A673 (cell line): Measurements from ENCODE around the gene KIF26B. TPM values are rescaled to one million over a fixed set of nuclear protein-coding genes. Genes with fewer than 3 reads are reported as not detected.

Experiments used
- BruUV-seq: library from RNA; stranded (reverse); fragments of 400-500 nt; replicated peaks from 2 replicates; lab custom pipeline; 2021; lab: Mats Ljungman, UMichigan
- CTCF ChIA-PET: fragments of 300-600 bp; sonication (Branson Sonifier 250); formaldehyde crosslinking; loops from one replicate; lab custom pipeline; 2022; ENCODE audit warnings: antibody characterized with exemption; lab: Charles Lee
- POLR2A ChIA-PET: fragments of 300-600 bp; sonication (Branson Sonifier 250); formaldehyde crosslinking; loops from one replicate; lab custom pipeline; 2022; ENCODE audit warnings: antibody characterized with exemption; ENCODE audit not compliant: low non-redundant PET; lab: Charles Lee
- DNase-seq: peaks from one replicate; pipeline ENCODE4 v3.0.0-alpha.2; 2015; ENCODE audit warnings: low spot score
- H3K27ac ChIP-seq: fragments of 200-600 bp; sonication (generic); 2 replicates; pipeline ENCODE4 v1.5.1; 2016; ENCODE audit warnings: mixed run types, low read depth, mild to moderate bottlenecking, mixed read lengths, antibody characterized with exemption, low read length; ENCODE audit not compliant: poor library complexity, severe bottlenecking
- H3K27me3 ChIP-seq: fragments of 200-600 bp; sonication (generic); replicated peaks from 2 replicates; pipeline ENCODE4 v1.6.1; 2017; ENCODE audit warnings: mixed run types, low read depth, mild to moderate bottlenecking, mixed read lengths, antibody characterized with exemption, low read length; ENCODE audit not compliant: insufficient read depth, poor library complexity
- H3K36me3 ChIP-seq: fragments of 200-600 bp; sonication (generic); 2 replicates; pipeline ENCODE4 v1.6.1; 2016; ENCODE audit warnings: mixed run types, mild to moderate bottlenecking, mixed read lengths, antibody characterized with exemption, low read length; ENCODE audit not compliant: insufficient read depth, poor library complexity, severe bottlenecking
- H3K4me1 ChIP-seq: fragments of 200-600 bp; sonication (generic); 2 replicates; pipeline ENCODE4 v1.6.1; 2017; ENCODE audit warnings: mixed run types, mild to moderate bottlenecking, mixed read lengths, antibody characterized with exemption, low read length; ENCODE audit not compliant: insufficient read depth, poor library complexity, severe bottlenecking
- H3K4me3 ChIP-seq: fragments of 200-600 bp; sonication (generic); 2 replicates; pipeline ENCODE4 v1.5.1; 2016; ENCODE audit warnings: low read depth, mixed run types, mild to moderate bottlenecking, mixed read lengths, low read length; ENCODE audit not compliant: poor library complexity, severe bottlenecking
- H3K9me3 ChIP-seq: fragments of 200-600 bp; sonication (generic); 2 replicates; pipeline ENCODE4 v1.6.1; 2016; ENCODE audit warnings: mixed run types, low read depth, mild to moderate bottlenecking, mixed read lengths, antibody characterized with exemption, low read length; ENCODE audit not compliant: poor library complexity, severe bottlenecking
- CTCF ChIP-seq: fragments of 300-800, 200-600 bp; sonication (generic); conservative IDR thresholded peaks from 2 replicates; pipeline ENCODE4 v1.5.1; 2017; ENCODE audit warnings: low read depth, mild to moderate bottlenecking, antibody characterized with exemption, low read length, moderate library complexity, mixed read lengths
- EZH2 ChIP-seq: fragments of 200-600 bp; sonication (generic); IDR thresholded peaks from 2 replicates; pipeline ENCODE4 v1.6.1; 2017; ENCODE audit warnings: borderline replicate concordance, low read depth, mild to moderate bottlenecking, mixed read lengths, antibody characterized with exemption, low read length; ENCODE audit not compliant: poor library complexity, severe bottlenecking
- intact Hi-C: fragments of 100-400 bp; cut with micrococcal nuclease; formaldehyde crosslinking; loops from one replicate; pipeline ENCODE4 v1.10.0; 2022; ENCODE audit not compliant: unreplicated experiment
- total RNA-seq: library from RNA; stranded (reverse); gene quantifications from 2 replicates; pipeline ENCODE4 v1.2.3, GENCODE V29; 2021

KIF26B gene
- total RNA-seq, 1 experiment from 2014 or later = not detected

- no TSS peak for BruUV-seq
- H3K9me3 ChIP-seq = no peaks in the 10 kb centered on the region
- no peak overlapping the region for H3K4me3 ChIP-seq
- H3K27me3 ChIP-seq = no peaks in the 10 kb centered on the region
- H3K36me3 ChIP-seq = no peaks in the 10 kb centered on the region
- intact Hi-C loops = no loop called here
- POLR2A ChIA-PET = no interaction called here
- CTCF ChIA-PET = no interaction called here
- no peak for DNase-seq
- TF ChIP-seq EZH2 (no peak), CTCF (no peak)
- H3K27ac ChIP-seq = no peak overlapping the region
- no peaks in the 10 kb centered on the region for H3K4me1 ChIP-seq
These were observed 562.8 kb downstream of the KIF26B start for GRCh38 chr1:245717611-245718010.

- POLR2A ChIA-PET = no interaction called here
- no TSS peak for BruUV-seq
- H3K4me3 ChIP-seq = no peak overlapping the region
- no peak for TF ChIP-seq CTCF
- TF ChIP-seq EZH2 = no peak
- intact Hi-C loops = no loop called here
- H3K4me1 ChIP-seq = no peaks in the 10 kb centered on the region
- no peak overlapping the region for H3K27ac ChIP-seq
- H3K9me3 ChIP-seq = no peaks in the 10 kb centered on the region
- no peak for DNase-seq
- CTCF ChIA-PET = no interaction called here
- no peaks in the 10 kb centered on the region for H3K27me3 ChIP-seq
- no peaks in the 10 kb centered on the region for H3K36me3 ChIP-seq
These were observed 563.3 kb downstream of the KIF26B start for GRCh38 chr1:245718123-245718522.

- POLR2A ChIA-PET = no interaction called here
- no TSS peak for BruUV-seq
- no peak for DNase-seq
- CTCF ChIA-PET = no interaction called here
- Histone ChIP-seq H3K4me1 (no peaks in the 10 kb centered on the region), H3K27ac (no peak overlapping the region), H3K27me3 (no peaks in the 10 kb centered on the region), H3K36me3 (no peaks in the 10 kb centered on the region), H3K4me3 (no peak overlapping the region), H3K9me3 (no peaks in the 10 kb centered on the region)
- TF ChIP-seq EZH2 = no peak
- no peak for TF ChIP-seq CTCF
- intact Hi-C loops = no loop called here
These were observed 564.2 kb downstream of the KIF26B start for GRCh38 chr1:245718951-245719350.
